Stimulated activated CD4-positive, alpha-beta T cell treated with anti-CD3 and anti-CD28 coated beads, Interleukin-15, amount 100 ng/mL, for 24 hours (primary cell): ENCODE data around the gene SH2D6.

Source experiments
- DNase-seq: peaks from one replicate; pipeline ENCODE4 v3.0.0-alpha.2; 2020

Gene SH2D6

DNA sequence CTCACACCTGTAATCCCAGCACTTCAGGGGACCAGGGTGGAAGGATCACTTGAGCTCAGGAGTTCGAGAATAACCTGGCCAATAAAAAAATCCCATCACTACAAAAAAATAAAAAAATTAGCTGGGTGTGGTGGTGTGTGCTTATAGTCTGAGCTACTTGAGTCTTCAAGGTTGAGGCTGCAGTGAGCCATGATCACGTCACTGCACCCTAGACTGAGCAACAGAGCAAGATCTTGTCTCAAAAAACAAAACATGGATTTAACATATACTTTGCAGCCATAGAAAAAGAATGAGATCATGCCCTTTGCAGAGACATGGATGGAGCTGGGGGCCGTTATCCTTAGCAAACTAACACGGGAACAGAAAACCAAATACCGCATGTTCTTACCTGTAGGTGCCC, 22.2 kb downstream of the SH2D6 start:
- DNase-seq: no peak

DNA sequence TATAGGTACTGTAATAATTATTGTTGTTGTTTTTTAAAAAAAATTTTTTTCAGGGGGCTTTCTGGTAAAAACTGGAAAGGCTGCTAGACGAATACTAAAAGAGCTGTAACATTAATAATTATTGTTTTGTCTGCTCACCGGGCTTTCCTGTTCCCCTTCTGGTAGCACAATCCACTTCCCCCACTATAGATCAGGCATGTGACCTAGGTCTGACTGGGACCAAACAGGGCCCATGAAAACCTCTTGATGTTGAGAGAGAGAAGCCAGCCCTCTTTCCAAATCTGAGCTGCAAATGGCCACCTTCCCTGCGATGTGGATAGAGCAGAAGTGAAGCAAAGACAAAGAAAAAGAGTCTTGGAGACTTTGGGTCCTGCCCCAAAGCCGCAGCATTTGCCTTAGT, 23.4 kb downstream of the SH2D6 start:
- DNase-seq: no peak

DNA sequence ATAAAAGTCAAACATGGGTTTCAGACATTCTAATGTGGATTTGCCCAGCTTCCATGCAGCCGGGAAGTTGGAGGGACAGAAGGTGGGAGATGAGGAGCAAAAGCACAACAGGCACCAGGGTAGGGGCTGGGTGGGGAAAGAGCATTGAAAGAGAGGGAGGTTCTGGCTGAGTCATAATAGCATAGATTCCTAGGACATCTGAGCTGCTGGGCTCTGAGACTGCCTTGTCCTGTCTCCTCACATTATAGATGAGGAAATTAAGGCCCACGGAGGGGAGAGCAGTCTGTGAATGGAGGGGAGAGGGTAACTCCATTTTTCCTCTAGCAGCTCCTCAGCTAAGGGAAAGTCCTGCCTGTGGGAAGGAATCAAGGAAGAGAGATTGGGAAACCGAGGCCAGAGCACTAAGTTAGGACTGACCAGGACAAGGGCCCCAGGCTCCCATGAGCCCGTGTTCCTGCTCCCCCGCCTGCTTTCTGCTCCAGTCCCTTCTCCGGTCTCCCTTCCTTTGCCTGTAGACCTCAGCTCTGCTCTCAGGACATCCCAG, 26.2 kb downstream of the SH2D6 start:
- DNase-seq: no peak

DNA sequence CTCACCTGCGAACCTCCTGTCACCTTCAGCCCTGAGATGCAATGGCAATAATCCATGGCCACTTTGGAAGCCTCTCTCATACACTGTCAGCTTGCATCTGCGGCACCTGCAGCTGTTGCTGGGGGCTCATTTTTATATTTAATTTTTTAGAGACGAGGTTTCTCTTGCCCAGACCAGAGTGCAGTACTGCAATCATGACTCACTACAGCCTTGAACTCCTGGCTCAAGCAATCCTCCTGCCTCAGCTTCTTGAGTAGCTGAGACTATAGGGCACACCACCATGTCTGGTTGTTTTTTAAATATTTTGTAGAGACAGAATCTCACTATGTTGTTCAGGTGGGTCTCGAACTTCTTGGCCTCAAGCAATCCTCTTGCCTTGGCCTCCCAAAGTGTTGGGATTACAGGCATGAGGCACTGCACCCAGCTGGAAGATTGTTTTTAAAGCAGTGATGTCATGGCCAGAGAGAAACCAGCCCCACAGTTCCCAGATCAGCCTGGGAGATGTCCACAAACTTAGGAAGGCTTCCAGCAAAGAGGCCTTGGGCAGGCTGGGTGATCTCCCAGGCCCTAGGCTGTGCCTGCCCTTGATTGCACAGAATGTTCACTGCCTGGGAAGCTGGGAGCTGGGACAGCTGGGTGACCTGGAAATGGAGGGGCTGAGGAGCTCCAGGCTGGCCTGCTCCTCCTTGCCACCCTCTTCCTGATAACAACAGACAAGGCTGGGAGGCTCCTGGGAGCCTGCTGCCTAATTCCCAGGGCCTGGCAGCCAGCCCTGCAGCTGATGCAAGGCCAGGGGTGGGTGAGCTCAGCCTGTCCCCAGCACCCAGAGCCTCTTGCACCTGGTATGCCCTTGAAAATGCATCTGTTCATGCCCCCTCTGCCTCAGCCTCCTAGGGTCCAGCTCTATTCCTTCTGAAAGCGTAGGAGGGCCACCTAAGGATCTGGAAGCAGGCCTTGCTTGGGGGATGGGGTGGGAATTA, 27.1 kb downstream of the SH2D6 start:
- DNase-seq: no peak

DNA sequence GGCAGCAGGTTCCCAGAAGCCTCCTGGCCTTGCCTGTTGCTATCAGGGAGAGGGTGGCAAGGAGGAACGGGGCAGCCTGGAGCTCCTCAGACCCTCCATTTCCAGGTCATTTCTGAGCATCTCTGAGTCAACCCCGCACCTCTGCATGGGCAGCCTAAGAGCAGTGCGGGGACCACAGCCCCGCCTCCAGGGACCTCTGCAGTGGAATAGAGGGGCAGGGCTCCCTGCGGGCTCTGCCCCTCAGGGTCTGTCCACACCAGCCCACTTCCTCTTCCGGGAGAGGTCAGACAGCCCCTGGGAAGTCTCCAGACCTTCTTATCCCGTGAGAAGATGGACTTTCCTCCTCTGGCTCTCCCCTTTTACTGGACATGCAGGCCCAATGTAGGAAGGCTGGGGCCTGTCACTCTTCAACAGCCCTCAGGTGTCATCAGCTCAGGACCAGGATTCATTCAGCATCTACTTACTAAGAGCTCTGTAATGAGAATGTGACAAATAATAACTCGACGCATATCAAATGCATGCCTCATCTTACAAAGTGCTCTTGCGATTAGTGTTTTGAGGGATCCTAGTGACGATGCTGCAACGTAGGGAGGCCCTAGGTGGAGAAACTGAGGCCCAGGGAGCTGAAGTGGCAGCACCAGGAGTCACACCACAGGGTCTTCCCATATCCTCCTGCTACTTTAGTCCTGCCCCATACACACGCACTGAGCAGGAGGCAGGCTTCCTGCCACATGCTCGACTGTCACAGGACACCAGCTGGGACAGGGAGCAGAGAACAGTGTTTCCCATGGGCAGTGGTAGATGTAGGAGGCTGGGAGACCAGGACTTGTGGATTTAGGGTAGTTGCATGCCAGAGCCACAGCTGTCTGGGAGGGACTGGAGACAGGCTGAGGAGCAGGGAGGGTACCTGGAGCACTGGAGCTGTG, 28.0 kb downstream of the SH2D6 start:
- DNase-seq: no peak

DNA sequence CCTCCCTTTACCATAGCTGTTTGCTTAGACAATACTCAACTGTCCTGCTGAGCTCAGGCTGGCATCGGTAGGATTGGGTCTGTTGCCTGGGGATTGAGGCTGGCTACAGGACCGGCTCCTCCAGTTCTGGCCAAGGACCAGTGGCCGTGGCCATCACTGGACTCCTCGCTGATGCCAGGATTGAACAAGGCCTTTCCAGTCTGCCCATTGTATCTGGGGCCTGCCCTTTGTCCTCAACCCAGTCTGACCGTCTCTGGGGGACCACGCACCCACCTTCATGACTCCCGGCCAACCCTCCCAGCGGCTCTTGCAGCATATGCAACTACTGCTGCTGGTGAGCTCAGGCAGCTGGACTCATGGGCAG, 28.7 kb downstream of the SH2D6 start:
- no peak for DNase-seq

DNA sequence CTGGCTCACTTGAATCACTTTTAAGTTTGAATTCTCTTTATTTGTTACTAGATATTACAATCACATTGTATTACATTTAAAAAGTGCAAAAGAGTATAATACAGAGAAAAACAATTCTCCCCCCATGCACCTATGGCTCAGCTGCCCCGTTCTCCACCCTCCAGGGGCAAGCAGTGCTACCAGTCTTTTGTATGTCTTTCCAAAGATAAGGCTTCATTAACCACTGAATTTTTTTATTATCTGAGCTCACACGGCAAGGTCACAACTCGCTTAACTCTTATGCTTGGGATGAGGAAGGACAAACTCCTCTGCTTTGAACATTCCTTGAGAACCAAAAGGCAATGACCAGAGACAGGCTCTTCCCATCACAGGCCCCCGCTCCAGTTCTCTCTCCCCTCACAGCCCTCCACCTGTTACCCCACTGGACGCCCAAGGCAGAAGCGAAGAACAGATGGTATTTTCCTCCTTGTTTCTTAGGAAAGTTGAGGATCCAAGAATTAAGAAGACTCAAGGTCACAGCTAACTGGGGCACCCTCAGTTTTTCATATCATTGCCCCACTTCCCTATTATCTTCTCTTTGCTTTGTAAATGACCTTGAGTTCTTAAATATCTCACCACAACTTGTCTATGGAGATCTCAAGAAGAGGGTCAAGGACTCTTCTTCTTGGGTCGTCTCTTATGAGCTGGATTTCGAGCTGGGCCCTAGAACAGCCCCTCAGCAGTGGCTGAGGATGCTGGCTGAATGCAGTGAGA, 30.1 kb downstream of the SH2D6 start:
- DNase-seq: no peak

DNA sequence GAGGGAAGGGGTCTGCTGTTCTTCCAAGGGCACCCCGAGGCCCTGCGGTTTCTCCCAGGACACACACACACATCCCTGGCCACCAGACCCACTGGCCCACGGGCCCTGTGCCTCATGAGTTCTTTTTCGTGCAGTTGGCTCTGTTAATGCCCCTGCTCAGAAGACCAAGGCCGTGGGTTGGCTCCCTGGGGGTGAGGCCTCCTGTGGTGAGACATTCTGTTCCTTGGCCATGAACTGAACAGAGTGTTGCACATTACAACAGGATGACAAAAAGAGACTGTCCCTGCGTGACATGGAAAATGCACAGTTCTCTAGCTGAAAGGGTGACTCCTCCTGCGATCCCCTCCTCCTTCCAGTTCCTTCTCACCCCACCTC, 30.7 kb downstream of the SH2D6 start:
- no peak for DNase-seq

DNA sequence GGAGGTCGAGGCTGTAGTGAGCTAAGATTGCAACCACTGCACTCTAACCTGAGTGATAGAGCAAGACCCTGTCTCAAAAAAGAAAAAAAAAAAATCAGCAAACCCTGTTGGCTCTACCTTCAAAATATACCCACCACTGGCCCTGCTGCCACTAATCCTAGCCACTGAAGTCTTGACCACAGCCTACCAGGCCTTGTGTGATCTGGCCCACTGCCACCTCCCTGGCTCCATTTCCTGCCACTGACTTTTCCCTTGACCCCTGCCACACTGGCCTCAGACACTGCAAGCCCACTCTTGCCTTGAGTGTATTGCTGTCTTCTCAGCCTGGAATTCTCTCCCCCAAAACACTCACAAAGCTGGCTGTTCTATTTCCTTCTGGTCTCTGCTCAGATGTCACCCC, 33.7 kb downstream of the SH2D6 start:
- no peak for DNase-seq

DNA sequence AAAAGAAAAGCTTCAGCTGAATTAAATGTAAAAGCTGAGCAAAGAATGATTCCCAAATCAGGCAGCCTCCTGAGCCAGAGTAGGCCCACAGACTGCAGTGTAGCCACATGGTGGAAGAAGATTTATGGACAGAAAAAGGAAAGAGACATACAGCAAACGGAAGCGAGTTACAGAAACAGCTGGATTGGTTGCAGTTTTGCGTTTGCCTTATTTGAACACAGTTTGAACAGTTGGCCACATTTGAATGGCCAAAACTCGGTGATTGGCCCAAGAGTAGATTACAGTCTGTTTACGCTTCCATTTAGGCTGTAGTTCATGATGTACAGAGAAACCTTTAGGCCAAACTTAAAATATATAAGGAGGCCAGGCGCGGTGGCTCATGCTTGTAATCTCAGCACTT, 35.1 kb downstream of the SH2D6 start:
- DNase-seq: no peak

DNA sequence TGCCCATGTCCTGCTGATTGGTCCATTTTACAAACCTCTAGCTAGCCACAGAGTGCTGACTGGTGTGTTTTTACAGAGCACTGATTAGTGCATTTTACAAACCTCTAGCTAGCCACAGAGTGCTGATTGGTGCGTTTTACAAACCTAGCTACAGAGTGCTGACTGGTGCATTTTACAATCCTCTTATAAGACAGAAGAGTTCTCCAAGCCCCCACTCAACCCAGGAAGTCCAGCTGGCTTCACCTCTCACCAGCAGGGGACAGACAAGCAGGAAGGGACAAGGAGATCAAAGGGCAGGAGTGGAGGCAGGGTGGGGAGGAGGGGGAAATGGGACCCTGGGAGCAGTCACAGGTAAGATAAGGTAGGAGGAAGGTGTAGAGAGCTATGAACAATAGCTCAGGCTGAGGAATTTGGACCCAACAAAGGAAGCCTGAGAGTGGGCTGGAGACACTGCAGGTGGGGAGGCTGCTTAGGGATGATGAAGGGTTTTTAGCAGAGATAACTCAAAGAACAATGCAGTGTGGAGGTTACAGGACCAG, 37.1 kb downstream of the SH2D6 start:
- no peak for DNase-seq

DNA sequence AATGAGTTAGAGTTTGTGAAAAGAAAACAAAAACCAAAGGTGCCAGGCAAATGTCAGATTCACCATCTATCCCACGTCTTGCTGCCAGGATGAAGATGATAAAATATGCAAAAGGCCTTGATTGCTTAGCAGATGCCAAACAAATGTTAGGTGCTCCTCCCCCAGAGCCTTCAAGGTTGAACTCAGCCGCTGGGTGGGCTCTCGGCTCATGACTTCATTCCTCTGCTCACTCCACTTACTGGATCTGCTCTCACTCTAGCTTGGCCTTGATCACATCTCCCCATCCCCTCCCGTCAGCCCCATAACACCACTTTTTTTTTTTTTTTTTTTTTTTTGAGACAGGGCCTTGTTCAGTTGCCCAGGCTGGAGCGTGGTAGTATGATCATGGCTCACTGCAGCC, 38.5 kb downstream of the SH2D6 start:
- DNase-seq: no peak

DNA sequence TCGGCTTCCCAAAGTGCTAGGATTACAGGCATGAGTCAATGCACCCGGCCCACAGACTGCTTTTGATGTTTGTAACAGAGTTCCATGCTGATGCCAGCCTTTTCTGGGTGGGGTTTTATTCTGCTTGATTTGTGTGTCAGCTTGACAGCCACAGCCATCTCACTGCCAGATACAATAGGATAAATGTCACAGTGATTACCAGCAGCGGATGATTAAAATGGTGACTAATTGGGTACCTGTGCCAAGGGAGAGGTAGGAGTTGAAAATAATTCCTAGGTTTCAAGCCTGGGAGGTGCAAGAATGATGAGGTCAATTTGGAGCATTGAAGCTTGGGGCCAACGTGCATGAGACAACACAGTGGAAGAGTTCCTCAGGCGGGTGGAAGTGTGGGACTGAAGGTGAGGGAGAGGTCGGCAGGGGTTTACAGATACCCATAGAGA, 39.4 kb downstream of the SH2D6 start:
- no peak for DNase-seq

DNA sequence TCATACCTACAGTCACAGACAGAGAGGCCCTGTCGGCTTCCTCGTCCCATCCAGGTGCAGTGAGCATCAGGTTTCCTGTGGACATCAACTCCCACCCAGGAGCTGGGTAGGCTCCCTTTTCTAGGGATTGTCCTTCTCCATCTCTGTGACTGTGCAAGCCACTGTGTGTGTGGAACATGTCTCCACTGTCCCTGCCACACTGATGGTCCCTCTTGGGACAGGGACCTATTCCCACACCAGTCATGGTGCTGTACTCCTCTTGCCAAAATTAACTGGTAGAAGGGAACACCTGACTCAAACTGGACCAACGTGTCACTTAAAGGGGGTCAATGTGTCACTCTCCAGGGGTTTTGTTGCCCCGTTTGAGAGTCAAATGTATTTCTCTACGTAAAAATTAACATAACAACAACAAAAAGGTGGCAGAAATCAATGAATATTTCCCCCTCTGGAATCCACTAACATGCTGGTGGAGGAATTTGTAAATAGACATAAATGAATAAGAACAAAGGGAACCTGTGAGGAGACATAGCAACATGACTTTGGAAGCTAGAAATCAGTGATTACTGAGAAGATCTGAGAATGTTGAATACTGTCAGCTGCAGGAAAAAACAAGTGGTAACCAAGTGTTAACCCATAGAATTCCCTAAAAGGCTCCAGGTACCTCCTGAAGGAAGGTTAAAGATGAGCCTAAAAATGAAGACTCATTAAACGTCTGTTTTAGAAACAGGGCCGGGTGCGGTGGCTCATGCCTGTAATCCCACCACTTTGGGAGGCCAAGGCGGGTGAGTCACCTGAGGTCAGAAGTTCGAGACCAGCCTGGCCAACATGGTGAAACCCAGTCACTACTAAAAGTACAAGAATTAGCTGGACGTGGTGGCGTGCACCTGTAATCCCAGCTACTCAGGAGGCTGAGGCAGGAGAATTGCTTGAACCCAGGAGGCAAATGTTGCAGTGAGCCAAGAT, 40.4 kb downstream of the SH2D6 start:
- no peak for DNase-seq

DNA sequence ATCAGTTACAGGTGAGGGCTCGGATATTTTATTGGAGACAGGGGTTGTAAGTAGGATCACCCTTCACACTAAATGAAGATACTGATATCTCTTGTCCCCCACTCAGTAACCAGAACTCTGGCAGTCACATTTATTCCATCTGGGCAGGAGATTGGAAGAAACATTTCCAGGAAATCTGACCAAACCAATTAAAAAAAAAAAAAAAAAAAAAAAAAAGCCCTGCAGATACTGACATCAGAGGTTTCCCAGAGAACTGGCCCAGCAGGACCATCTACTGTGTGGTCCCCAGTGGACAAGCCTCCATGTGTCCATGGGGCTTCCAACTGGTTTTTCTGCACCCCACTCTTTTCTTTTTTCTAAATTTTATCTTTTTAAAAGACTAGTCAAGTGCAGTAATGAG, 41.3 kb downstream of the SH2D6 start:
- DNase-seq: no peak

DNA sequence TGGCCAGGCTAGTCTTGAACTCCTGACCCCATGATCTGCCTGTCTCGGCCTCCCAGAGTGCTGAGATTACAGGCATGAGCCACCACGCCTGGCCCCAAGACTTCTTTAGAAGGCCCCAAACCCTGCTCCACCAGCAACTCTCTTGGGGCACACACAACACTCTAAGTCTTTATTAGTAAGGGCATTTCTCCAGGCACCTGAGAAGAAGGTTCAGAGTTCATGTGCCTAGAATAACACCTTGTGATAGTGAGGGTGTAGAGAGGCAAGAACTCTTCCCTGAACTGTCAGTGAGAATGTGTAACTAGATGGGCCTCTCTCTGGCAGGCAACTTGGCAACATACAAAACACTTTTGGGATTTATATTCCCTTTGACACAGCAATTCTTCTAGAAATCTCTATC, 43.8 kb downstream of the SH2D6 start:
- DNase-seq: no peak

DNA sequence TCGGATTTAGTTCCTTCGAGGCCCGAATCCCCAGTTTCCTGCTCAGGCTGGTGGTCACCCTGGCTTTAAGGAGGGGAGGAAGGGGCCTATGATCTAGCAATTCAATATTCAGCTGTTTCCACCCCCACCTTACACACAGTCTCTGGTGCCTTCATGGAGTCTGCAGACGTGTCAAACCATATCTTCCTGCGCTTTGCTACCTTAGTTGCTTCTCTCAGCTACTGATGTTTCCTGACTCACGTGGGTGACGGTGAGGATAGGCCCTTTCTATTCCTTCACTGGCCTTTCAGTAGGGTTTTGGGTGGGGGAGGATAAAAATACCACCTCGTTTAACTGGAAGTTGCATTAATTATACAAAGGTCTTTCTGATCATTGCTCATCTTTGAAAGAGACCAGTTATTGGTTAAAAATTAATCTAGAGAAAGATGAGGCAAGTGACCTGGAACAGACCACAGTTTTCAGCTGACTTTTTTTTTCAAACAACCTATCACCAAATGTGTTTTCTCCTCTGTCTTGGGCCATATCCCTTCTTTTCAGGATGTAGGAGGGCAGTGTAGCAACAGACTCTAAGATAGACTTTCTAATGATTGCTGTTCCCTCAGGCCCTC, 49.7 kb downstream of the SH2D6 start:
- no peak for DNase-seq

DNA sequence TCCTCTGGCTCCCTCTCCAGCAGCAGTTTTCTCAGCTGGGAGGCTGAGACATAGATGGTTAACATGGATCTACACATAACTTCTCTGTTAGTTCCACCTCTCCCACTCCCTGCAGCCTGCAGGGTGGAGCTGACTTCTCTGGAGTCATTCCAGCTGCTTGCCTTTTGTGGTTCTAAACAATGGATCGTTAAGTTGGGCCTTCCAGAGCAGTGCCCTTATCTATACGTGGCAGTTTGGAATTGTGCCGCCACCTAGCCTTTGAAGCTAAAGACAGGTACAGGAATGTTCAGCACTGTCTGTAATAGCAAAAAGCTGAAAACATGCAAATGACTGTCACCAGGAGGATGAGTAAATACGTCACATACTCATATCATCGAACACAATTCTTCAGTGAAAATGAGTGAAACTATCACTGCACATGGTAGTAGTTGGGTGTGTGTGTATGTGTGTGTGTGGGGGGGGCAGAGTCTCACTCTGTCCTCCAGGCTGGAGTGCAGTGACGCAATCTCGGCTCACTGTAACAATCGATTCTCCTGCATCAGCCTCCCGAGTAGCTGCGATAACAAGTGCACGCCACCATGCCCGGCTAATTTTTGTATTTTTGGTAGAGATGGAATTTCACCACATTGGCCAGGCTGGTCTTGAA, 50.3 kb downstream of the SH2D6 start:
- no peak for DNase-seq

DNA sequence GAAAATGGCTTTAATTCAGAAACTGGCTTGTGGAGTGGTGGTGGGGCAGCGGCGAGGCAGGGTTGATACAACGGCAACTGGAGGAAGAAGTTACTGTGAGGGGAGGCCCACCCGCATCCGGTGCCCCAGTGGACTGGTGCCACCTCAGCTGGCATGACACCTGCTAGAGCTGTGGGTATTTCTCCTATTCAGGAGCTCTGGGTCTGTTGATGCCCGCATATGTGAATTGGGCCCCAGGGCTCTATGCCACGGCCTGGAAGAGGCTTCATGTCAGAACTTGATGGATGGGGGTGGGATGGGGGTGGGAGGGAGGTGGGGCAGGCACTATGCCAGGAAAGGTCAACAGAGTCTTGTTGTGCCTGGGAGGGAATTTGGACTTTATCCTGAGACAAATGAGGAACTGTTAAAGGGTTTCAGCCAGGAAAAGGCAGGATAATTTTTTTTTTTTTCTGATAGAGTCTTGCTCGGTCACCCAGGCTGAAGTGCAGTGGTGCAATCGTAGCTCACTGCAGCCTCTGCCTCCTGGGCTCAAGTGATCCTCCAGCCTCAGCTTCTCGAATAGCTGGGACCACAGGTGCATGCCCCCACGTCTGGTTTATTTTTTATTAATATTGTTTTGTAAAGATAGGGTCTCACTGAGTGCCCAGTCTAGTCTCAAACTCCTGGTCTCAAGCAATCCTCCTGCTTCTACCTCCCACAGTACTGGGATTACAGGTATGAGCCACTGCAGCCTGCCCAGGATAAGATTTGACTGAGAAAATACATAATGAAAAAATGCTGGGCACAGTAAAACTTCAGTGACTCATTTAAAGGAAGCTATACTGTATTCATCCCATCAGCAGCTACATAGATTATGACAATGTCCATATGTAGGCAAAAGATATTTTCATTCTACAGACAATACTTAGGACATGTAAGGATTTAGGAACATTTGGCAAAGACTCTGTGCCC, 52.6 kb downstream of the SH2D6 start:
- DNase-seq: no peak
